ENCODE data around the gene HTR3B. TPM values are rescaled to one million over a fixed set of nuclear protein-coding genes. Genes with fewer than 3 reads are reported as not detected.

The HTR3B gene
- total and polyA plus RNA-seq, 2 donors (not counting 1 experiment from before 2014, with no cell fraction given) = not detected

DNA sequence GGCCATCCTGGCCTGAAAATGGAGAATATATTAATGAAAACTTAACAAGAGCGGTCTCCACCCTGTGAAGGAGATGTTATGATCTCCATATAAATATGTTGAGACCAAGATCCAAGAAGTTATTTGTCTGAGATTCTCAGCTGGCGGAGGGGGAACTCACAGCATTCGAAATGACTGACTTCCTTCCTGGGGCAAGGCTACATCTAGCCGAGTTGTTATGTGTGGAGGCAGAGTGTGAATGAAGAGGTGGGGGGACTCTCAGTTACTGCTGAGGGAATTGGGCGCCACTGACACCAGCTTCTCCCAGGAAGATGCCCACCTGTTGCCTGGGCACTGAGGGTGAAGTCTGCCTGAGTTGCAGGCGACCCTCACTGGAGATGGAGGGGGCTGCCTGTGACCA is 76.2 kb downstream of the HTR3B start:
- DNase-seq = peak; percentile 53
- ATAC-seq (ENCODE audit: low read depth) = no peak
- peaks cover 57 to 66% of the 10 kb centered on the region in 2 donors for H3K4me1 ChIP-seq (ENCODE audit: control insufficient read depth in 2 of 2, insufficient read depth in 2 of 2, low read length in 2 of 2)
- H3K4me2 ChIP-seq (replicated peaks; ENCODE audit: low read depth, low read length, poor library complexity, severe bottlenecking) = peak overlapping the region; percentile 24
- no peaks in the 10 kb centered on the region for H4K20me1 ChIP-seq (ENCODE audit: control insufficient read depth, insufficient read depth, low read length, poor library complexity, severe bottlenecking)
- peak overlapping the region; percentile 62 for H3K4me3 Mint-ChIP-seq
- H3K27me3 Mint-ChIP-seq = no peaks in the 10 kb centered on the region
- H3K9ac ChIP-seq (ENCODE audit: low read length) = no peak overlapping the region
- ChIA-PET POLR2A (no interaction called here), CTCF (interaction anchor here (1.8 to 10.0 kb wide), 4 partner anchors 12 to 281 kb away, joined by 5 to 97 read pairs (median 20); no protein-coding TSS in a partner anchor)
- no peaks in the 10 kb centered on the region for H3K79me2 ChIP-seq (ENCODE audit: control insufficient read depth, insufficient read depth, low read length)
- H3K9me3 Mint-ChIP-seq (ENCODE audit: insufficient read depth) = no peaks in the 10 kb centered on the region
- WGBS (ENCODE audit: insufficient coverage) = 23% methylated on average over 5 of the region's 6 CpGs
- H3K9me3 ChIP-seq (ENCODE audit: control extremely low read depth in 1 of 3, control insufficient read depth in 2 of 3, insufficient read depth in 1 of 3, low read length in 2 of 3) = no peaks in the 10 kb centered on the region
- H3K36me3 ChIP-seq (replicated peaks in 1 of 2; ENCODE audit: control extremely low read depth in 1 of 2, control insufficient read depth in 1 of 2, extremely low read depth in 1 of 2, insufficient read depth in 2 of 2, low read length in 1 of 2) = peaks cover 0 to 2% of the 10 kb centered on the region in 2 experiments
- H3K4me3 ChIP-seq (ENCODE audit: control extremely low read depth in 1 of 5, extremely low read depth in 1 of 5, insufficient read depth in 1 of 5, low read depth in 2 of 5, low read length in 4 of 5) = peak overlapping the region in 2 of 5 experiments; percentile 4 to 28
- no peak for TF ChIP-seq EZH2 (IDR thresholded peaks at IDR 0.05; ENCODE audit: borderline replicate concordance, insufficient read depth, low read depth, low read length, poor library complexity, severe bottlenecking)
- TF ChIP-seq CTCF (IDR thresholded peaks at IDR 0.05) = no peak
- intact Hi-C loops (cut with micrococcal nuclease) = no loop called here
- H2AFZ ChIP-seq (ENCODE audit: insufficient read depth, low read depth, low read length, poor library complexity, severe bottlenecking) = no peak overlapping the region
- H3K27ac ChIP-seq (ENCODE audit: low read length in 2 of 2) = no peak overlapping the region
- peak overlapping the region; percentile 7 for H3K27ac Mint-ChIP-seq
- peaks cover 63% of the 10 kb centered on the region for H3K4me1 Mint-ChIP-seq
- no peaks in the 10 kb centered on the region for H3K27me3 ChIP-seq (replicated peaks in 1 of 4; ENCODE audit: control extremely low read depth in 1 of 4, control insufficient read depth in 3 of 4, insufficient read depth in 4 of 4, low read length in 3 of 4)

- Histone ChIP-seq H4K20me1 (ENCODE audit: control insufficient read depth, insufficient read depth, low read length, poor library complexity, severe bottlenecking) (no peaks in the 10 kb centered on the region), H3K36me3 (replicated peaks in 1 of 2; ENCODE audit: control extremely low read depth in 1 of 2, control insufficient read depth in 1 of 2, extremely low read depth in 1 of 2, insufficient read depth in 2 of 2, low read length in 1 of 2) (peaks cover 0 to 2% of the 10 kb centered on the region in 2 experiments), H3K9ac (ENCODE audit: low read length) (no peak overlapping the region), H3K4me1 (ENCODE audit: control insufficient read depth in 2 of 2, insufficient read depth in 2 of 2, low read length in 2 of 2) (peaks cover 42 to 51% of the 10 kb centered on the region in 2 donors), H3K79me2 (ENCODE audit: control insufficient read depth, insufficient read depth, low read length) (no peaks in the 10 kb centered on the region), H3K9me3 (ENCODE audit: control extremely low read depth in 1 of 3, control insufficient read depth in 2 of 3, insufficient read depth in 1 of 3, low read length in 2 of 3) (no peaks in the 10 kb centered on the region), H3K4me2 (replicated peaks; ENCODE audit: low read depth, low read length, poor library complexity, severe bottlenecking) (no peak overlapping the region), H2AFZ (ENCODE audit: insufficient read depth, low read depth, low read length, poor library complexity, severe bottlenecking) (no peak overlapping the region), H3K27ac (ENCODE audit: low read length in 2 of 2) (no peak overlapping the region), H3K4me3 (ENCODE audit: control extremely low read depth in 1 of 5, extremely low read depth in 1 of 5, insufficient read depth in 1 of 5, low read depth in 2 of 5, low read length in 4 of 5) (no peak overlapping the region), H3K27me3 (replicated peaks in 1 of 4; ENCODE audit: control extremely low read depth in 1 of 4, control insufficient read depth in 3 of 4, insufficient read depth in 4 of 4, low read length in 3 of 4) (no peaks in the 10 kb centered on the region)
- DNase-seq (no peak), ATAC-seq (ENCODE audit: low read depth) (no peak)
- ChIA-PET CTCF (interaction anchor here (1.9 to 4.8 kb wide), 3 partner anchors 11 to 279 kb away, joined by 6 to 30 read pairs (median 19); no protein-coding TSS in a partner anchor), POLR2A (no interaction called here)
- peak overlapping the region; percentile 17 for H3K4me3 Mint-ChIP-seq
- H3K27ac Mint-ChIP-seq = no peak overlapping the region
- no peaks in the 10 kb centered on the region for H3K27me3 Mint-ChIP-seq
- H3K9me3 Mint-ChIP-seq (ENCODE audit: insufficient read depth) = no peaks in the 10 kb centered on the region
- H3K4me1 Mint-ChIP-seq = peaks cover 48% of the 10 kb centered on the region
- intact Hi-C loops (cut with micrococcal nuclease) = no loop called here
- TF ChIP-seq EZH2 (IDR thresholded peaks at IDR 0.05; ENCODE audit: borderline replicate concordance, insufficient read depth, low read depth, low read length, poor library complexity, severe bottlenecking) (no peak), CTCF (IDR thresholded peaks at IDR 0.05) (no peak)
These were observed 77.7 kb downstream of the HTR3B start for GRCh38 chr11:113982306-113982705.

Measured in B cell (primary cell).